CD4-positive, alpha-beta T cell treated with Interleukin-15 for 1 hour (primary cell): ENCODE measurements around the gene TRAF6.
"Not testable (repeated sequence)": the region's sequence is repeated elsewhere in the genome, so short reads cannot be mapped to it uniquely, and the experiment has no call there.

Experiments
- DNase-seq: peaks from one replicate; pipeline ENCODE4 v3.0.0-alpha.2; 2020

TRAF6 gene, protein sequence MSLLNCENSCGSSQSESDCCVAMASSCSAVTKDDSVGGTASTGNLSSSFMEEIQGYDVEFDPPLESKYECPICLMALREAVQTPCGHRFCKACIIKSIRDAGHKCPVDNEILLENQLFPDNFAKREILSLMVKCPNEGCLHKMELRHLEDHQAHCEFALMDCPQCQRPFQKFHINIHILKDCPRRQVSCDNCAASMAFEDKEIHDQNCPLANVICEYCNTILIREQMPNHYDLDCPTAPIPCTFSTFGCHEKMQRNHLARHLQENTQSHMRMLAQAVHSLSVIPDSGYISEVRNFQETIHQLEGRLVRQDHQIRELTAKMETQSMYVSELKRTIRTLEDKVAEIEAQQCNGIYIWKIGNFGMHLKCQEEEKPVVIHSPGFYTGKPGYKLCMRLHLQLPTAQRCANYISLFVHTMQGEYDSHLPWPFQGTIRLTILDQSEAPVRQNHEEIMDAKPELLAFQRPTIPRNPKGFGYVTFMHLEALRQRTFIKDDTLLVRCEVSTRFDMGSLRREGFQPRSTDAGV

DNA sequence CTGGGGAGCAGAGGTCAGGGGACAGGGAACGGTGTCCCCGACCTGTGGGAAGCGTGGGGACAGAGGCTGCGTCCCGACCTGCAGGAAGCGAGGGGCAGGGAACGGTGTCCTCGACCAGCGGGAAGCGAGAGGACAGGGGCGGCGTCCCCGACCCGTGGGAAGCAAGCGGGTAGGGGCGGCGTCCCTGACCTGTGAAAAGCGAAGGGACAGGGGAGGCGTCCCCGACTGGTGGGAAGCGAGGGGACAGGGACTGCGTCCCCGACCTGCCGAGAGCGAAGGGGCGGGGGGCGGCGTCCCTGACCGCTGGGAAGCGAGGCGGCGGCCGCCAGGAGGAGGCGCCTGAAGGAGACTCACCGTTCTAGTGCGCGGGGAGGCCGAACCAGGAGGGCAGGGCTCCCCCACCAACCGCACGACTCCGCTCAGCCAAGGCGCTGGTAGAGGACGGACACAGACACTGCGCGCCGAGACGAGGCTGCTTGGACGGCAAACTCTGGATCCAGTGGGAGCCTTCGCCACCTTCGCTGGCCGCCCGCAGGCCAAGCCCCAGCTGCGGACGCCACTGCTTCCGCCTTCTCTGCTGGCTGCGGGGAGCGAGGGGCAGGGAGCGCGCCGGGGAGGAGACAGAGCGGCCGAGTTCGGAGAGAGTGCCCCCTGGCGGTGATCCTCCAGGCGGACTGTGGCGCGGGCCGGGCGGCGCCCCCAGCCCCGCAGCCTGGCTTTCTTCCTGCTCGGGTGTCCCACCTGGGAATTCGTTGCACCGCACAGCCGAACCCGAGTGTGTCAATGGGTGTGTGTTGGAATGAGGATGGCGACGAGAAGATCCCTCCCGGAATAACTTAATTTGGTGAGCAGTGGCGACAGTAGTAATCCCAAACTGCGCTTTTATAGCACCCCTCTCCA, at the start of gene TRAF6:
TSS of gene TRAF6 (minus strand) at position 579 of the 900 bp plus-strand sequence. CDS start 8,757 bp downstream, outside the sequence.
- peak; percentile 84 for DNase-seq

DNA sequence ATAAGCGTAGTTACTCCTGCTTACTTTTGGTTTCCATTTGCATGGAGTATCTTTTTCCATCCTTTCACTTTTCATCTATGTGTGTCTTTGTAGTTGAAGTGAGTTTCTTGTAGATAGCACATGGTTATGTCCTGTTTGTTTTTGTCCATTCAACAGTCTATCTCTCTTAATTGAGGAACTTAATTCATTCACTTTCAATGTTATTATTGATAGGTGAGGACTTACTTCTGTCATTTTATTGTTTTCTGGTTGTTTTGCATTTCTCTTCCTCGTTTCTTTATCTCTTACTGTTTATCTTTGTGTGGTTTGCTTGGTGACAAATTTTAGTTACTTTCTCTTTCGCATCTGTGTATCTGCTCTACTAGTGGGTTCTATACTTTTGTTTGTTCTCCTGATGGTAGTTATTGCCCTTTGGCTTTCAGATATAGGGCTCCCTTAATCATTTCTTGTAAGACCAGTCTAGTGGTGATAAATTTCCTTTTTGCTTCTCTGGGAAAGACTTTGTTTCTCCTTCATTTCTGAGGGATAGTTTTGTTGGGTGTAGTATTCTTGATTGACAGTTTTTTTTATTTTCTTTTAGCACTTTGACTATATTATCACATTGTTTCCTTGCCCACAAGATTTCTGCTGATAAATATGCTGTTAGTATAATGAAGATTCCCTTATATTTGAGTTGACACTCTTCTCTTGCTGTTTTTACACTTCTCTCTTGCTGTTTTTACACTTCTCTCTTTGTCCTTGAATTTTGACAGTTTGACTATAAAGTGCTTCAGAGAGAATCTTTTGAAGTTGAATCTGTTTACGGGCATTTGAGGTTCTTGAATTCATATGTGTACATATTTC, 48.7 kb upstream of the TRAF6 start:
- DNase-seq = no peak

DNA sequence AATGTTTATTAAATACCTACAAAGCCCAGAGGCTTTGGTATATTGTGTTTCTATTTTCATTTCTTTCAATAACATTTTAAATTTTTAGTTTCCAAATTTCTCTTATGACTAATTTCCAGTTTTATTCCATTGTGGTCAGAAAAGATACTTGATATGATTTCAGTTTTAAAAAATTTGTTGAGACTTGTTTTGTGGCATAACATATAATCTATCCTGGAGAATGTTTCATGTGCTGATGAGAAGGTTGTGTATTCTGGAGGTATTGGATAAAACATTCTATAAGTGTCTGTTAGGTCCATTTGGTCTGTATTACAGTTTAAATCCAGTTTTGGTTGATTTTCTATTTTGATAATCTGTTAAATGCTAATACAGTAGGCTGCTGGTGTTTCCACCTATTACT, 47.9 kb upstream of the TRAF6 start:
- no peak for DNase-seq

DNA sequence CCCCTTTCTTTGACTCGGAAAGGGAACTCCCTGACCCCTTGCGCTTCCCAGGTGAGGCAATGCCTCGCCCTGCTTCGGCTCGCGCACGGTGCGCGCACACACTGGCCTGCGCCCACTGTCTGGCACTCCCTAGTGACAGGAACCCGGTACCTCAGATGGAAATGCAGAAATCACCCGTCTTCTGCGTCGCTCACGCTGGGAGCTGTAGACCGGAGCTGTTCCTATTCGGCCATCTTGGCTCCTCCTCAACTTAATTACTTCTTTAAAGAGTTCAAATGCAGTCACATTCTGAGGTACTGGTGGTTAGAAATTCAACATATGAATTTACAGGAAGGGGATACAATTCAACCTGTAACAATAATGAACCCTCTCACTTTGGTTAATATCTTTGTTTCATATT, 47.3 kb upstream of the TRAF6 start:
- DNase-seq = not testable (repeated sequence)

DNA sequence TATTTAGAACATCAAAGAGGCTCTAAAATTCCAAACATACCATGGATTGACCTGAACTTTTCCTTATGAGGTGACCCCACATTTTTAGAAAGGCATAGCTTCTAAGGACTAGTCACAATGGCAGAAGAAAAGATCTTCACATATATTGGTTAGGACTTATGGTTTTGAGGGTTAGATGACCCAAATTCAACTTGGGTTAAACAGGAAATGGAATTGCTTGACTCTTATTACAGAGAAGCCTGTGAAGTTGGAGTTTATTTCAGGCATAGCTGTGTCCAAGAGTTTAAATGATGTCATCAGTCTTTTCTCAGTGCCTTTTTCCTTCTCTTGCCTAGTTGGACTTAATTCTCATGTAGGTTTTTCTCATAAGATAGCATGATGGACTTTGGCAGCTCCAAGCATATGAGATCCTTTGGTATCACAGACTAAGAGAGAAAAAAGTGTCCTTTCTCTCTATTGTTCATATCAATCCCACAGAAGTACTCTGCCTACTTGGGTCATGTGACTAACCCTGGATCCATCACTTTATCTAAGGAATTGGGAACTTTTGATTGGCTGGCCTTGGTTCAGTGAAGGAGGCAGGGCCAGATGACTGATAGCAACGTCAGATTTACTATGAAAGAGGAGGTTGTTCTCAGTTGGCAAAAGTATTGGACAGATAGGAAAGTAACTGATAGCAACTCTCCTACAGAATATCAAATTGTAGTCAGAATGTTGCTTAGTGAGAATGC, 40.5 kb upstream of the TRAF6 start:
- DNase-seq = no peak

DNA sequence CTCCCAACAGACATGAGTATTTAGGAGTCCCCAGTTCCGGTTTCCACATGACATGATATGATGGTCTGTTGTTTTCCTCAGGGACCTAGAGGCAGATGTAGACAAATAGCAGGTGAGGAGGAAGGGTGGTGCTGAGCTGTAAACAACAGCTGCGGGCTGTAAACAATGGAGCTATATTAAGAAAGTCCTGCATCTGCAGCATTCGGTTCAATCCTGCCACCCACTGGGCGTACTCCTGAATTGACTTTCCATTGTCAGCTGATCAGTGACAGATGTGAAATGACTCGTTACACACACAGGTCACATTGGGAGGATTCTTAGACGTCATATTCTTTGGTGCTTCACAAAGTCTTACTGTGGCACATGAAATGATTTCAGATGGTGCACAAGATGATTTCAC, 30.9 kb upstream of the TRAF6 start:
- peak; percentile 24 for DNase-seq

DNA sequence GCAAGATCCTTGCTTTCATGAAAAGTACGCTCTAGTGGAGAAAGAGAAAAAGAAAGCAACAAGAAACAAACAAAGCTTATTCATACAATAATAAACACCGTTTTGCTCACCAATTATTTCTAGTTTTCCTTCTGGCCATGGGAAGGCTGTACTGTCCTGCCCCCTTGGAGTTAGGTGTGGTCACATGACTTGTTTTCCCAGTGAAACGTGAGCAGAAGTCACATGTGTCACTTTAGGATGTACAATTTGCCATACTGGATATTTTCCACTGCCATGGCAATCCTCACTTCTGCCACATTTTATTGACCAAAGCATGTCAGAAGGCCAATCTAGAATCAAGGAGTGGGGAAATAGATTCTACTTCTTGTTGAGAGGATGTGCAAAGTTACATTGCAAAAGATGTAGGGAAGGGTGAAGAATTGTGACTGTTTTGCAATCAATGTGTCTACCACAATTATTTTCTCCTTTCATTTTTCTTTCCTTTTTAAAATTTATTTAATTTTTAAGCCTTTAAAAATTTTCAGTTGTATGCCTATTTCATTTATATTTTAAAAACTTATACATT, 24.3 kb upstream of the TRAF6 start:
- DNase-seq = no peak

DNA sequence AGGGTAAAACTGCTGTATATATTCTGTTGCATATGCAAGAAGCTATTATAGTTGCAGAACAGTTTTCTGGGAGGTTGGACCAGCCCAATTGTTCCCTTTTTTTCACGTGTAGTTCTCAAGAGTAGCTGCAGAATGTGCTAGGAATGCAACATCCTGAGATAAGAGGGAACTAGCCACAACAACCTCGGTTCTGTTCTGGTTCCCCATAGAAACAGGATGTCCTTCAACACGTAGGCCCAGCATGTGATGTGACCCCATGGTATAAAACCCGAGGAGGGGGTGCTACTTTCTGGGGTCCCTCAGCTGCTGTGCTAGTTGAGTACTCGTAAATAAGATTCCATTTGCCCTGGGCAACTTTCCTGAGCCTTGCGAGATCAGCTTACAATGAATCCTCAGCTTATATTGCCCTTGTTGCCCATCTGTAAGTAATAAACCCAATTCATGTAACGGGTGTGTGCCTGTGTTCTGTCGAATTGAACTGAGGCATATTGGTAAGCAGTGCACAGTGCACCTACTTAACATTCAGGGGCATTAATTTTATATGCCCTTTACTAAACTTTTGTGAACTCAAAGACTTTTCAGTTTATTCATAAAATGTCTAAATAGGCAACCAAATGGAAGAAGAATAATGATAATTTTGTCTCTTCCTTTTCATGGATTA, 23.0 kb upstream of the TRAF6 start:
- DNase-seq = no peak

DNA sequence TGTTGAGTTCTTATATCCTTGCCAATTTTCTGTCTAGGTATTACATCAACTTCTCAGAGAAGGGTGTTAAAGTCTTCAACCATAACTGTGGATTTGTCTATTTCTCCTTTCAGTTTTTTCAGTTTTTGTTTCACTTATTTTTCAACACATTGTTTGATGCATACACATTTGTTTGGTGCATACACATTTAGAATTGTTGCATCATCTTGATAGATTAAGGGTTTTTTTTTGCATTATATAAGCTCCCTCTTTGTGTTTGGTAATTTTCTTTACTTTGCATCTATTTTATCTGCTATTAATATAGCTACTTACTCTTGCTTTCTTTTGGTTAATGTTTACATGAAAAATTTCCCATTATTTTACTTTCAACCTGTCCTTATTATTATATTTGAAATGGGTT, 20.8 kb upstream of the TRAF6 start:
- DNase-seq = no peak

DNA sequence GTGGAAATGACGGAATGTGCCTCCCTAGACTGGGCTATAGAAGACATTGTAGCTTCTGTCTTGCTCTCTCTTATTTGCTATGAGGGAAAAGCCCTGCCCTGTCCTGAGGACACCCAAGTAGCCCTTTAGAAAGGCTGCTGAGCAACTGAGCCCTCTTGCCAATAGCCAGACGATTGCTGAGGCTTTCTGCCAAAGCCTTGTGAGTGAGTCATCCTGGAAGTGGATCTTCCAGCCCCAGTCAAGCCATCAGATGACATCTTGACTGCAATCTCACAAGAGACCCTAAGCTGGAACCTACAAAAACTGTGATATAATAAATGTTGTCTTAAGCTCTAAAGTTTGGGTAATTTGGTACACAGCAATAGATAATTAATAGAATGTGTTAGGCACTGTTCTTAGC, 3.9 kb upstream of the TRAF6 start:
- DNase-seq = no peak

DNA sequence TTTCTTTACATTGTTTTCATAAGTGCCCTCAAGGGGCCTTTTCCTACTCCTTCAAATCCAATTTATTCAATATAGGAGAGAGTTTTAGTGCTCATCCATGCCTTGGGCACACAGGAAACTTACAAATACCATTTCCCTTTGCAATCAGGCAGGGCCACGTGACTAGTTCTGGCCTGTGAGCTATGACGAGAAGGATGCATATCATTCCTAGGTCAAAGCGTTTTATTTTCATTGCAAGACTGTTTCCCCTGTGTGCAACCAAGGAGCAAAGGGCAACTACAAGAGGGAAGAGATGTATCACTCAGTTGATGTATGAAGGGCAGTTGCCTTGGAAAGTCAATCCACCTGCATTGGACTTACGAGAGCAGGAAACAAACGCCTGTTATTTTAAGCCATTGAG, 1.9 kb upstream of the TRAF6 start:
- DNase-seq = no peak

DNA sequence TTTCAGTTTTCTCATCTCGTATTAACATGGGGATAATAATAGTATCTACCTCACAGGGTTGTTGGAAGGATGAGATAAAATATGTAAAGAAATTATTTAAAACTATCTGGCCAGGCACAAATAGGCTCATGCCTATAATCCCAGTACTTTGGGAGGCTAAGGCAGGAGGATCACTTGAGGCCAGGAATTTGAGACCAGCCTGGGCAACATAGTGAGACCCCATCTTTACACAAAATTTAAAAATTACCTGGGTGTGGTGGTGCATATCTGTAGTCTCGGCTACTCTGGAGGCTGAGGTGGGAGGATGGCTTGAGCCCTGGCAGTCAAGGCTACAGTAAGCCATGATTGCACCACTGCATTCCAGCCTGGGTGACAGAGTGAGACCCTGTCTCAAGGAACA, 990 bp upstream of the TRAF6 start:
- not testable (repeated sequence) for DNase-seq

DNA sequence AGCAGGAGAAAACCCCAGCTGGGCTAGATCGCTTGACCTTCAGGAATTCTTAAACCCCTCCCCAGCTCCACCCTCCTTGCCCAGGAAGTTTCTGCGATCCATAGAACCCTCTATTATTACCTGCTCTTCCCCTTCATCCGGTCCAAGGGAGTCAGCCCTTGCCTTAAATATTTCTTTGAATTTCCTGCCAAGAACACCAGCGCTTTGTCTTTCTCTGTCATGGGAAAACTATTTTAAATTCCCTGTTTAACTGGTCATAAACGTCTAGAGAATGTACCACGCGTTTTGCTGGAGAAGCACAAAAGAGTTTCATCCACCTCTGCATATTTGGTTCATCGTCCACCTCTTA, 496 bp upstream of the TRAF6 start:
- DNase-seq = no peak

DNA sequence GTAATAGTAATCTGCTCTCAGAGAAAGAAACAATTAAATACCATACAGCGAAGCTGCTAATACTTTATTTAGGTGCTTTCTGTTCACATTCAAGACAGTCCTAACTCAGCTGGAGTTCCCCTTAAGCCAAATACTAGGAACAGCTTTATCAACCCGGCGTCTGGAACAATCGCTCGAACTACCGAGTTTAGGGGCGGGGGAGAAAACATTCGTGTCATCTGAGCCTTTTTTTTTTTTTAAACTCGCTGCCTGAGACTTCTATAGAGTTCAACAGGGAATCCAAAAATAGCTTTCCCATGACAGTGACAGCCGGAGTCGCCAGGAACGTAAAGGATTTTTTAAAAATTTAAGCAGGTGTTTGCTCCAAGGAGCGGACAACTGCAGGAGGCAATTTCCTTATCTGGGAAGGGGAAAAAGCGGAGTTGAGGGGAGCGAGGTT, 852 bp downstream of the TRAF6 start:
- DNase-seq = peak; percentile 67

DNA sequence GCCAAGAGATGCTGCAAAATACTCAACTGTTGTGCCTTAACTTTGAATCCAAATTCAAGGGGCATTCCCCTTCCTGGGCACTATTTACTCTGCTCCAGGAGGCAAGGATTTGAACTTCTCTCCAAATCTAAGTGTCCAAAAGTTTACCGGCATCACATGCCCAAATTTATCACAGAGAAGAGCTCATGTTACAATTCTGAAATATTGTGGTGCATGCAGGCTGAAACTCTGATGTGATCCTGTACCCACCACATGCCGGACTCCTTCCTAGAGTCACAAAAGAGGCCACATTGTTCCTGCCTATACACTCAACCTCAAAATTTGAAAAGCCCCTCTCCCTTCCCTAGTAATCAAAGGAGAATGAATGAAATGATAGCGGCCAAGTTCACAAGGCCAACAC, 1.3 kb downstream of the TRAF6 start:
- DNase-seq = no peak

DNA sequence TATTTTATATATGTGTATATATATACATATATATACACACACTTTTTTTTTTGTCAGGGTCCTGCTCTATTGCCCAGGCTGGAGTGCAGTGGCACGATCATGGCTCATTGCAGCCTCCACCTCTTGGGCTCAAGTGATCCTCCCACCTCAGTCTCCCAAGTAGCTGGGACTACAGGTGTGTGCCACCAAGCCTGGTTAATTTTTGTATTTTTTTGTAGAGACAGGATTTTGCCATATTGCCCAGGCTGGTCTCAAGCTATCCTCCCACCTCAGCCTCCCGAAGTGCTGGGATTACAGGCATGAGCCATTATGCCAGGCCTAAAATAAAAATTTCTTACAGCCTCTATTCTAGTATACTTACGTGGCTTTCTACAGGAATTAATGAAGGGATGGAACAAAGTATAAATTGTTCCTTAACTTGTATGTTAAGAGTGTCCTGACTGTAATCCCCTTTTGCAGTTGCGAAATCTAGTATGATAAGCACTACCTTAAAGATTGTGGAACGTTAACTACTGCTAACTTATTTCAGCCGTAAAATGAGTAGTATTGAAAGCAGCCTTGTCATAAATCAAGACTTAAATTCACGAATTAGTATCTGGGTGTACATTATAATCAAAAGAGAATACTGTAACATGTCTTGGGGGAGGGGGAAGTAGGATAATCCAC, 2.1 kb downstream of the TRAF6 start:
- DNase-seq = no peak

DNA sequence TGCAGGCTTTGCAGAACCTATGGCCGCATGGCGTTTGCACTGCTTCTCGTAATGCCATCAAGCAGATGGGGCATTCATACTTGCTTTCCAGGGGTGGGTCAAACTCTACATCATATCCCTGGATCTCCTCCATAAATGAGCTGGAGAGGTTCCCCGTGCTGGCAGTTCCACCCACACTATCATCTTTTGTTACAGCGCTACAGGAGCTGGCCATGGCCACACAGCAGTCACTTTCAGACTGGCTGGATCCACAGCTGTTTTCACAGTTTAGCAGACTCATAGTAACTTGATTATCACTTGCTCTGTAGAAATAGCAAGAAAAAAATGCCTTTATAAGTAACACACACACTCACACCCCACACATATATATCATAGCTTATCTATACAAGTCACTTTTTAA, 8.8 kb downstream of the TRAF6 start:
- no peak for DNase-seq

DNA sequence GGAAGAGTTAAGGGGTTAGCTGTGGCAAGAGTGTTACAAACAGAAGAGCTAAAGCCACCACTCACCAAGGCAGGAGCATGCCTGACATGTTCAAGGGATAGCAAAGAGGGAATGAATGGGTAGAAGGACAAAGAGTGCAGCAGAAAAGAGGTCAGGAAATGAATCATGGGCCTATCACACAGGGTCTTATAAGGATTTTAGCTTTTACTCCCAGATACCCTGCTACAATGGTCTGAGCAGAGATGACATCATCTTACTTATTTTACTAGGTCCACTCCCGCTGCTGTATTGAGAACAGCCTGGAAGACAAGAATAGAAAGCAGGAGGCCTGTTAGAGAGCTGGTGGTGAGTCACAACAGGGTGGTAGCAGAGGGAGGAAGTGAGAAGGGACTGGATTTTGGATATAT, 9.8 kb downstream of the TRAF6 start:
- DNase-seq = peak; percentile 19

DNA sequence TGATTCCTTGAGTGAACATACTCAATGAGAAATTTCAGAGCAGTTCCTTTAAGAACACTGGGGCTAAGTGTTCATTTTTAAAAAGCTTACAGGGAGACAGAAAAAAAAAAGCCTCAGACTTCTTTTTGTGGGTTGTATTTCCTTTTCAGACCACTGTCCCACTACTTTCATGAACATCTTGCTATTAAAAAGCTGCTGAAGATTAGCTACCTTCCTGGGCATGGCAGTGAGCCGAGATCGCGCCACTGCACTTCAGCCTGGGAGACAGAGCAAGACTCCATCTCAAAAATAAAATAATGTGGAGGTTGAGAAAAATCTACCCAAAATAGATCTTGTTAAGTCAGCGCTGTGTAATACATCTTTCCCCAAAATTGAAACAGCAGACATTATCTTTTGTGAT, 10.8 kb downstream of the TRAF6 start:
- DNase-seq = no peak

DNA sequence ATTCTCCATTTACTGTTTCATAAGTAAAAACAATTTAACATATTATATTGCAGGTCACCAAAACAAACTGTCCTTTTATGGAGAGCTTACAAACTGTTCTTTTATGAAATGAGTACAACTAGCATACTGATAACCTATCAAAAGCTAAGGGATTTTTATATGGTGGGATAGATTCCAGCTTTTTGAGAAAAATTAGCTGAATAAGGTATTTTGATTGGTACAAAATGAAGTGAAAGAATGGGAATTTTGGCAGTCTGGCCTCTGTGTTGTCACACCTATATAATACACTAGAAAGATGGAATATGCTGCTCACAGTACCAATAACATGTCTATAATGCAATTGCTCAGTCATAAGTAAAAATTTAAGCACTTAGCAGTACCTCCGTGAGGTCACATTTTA, 11.4 kb downstream of the TRAF6 start:
- DNase-seq = no peak

DNA sequence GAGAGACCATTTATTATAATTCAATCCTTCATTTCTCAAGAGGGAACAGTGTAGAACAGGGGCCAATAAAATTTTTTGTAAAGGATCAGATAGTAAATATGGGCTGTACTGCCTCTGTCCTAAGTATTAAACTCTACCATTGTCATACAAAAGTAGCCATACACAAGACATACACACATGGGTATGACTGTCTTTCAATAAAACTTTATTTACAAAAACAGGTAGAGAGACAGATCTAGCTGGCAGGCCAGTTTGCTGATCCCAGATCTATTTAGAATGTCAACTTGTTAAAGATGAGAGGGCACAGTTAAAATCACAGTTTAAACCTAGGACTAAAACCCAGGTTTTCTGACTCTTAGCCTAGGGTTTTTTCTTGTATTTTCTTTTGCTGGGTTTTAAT, 16.7 kb downstream of the TRAF6 start:
- DNase-seq = no peak
